Panc1 (cell line): Measurements from ENCODE around the gene FEN1. TPM values are rescaled to one million over a fixed set of nuclear protein-coding genes. Genes with fewer than 3 reads are reported as not detected.

Source experiments
- ATAC-seq: fragments of 200-7000 bp; cut with Tn5 transposase; 2 replicates; pipeline ENCODE4 v1.9.1; 2020; ENCODE audit warnings: mild to moderate bottlenecking, moderate library complexity
- BruUV-seq: library from RNA; stranded (reverse); fragments of 400-500 nt; replicated peaks from 2 replicates; lab custom pipeline; 2021; lab: Mats Ljungman, UMichigan
- CTCF ChIA-PET: fragments of 300-600 bp; sonication (Branson Sonifier 250); formaldehyde crosslinking; loops from one replicate; lab custom pipeline; 2022; ENCODE audit warnings: antibody characterized with exemption; lab: Charles Lee
- POLR2A ChIA-PET: fragments of 300-600 bp; sonication (Branson Sonifier 250); formaldehyde crosslinking; loops from one replicate; lab custom pipeline; 2022; ENCODE audit warnings: antibody characterized with exemption; lab: Charles Lee
- DNase-seq: peaks from one replicate; pipeline ENCODE4 v3.0.0-alpha.2; 2010; ENCODE audit warnings: low read depth, low spot score
- H3K27ac ChIP-seq: 2 replicates; pipeline ENCODE4 v1.5.1; 2011; ENCODE audit warnings: mild to moderate bottlenecking, low read length, inconsistent platforms
- H3K27me3 ChIP-seq: fragments of 200-500 bp; sonication (Bioruptor generic); 2 replicates; pipeline ENCODE4 v1.6.0; 2014; ENCODE audit warnings: low read length, inconsistent platforms; ENCODE audit not compliant: control insufficient read depth, insufficient read depth
- H3K36me3 ChIP-seq: fragments of 200-500 bp; sonication (Bioruptor generic); 2 replicates; pipeline ENCODE4 v1.5.1; 2014; ENCODE audit warnings: inconsistent platforms, mild to moderate bottlenecking, low read length, moderate library complexity; ENCODE audit not compliant: control insufficient read depth, insufficient read depth
- H3K4me1 ChIP-seq: 2 replicates; pipeline ENCODE4 v1.5.1; 2011; ENCODE audit warnings: inconsistent platforms, mild to moderate bottlenecking, low read length, moderate library complexity; ENCODE audit not compliant: control insufficient read depth, insufficient read depth
- H3K4me3 ChIP-seq, 2 experiments: 2 replicates each; pipeline ENCODE4 v1.5.1; 2011 to 2012; ENCODE audit warnings: low read depth in 2 of 2, low read length in 2 of 2, mild to moderate bottlenecking in 2 of 2, inconsistent platforms in 1 of 2, moderate library complexity in 1 of 2
- H3K9me3 ChIP-seq: fragments of 200-500 bp; sonication (Bioruptor generic); 2 replicates; pipeline ENCODE4 v1.5.1; 2014; ENCODE audit warnings: low read depth, mild to moderate bottlenecking, inconsistent platforms, low read length, moderate library complexity; ENCODE audit not compliant: control insufficient read depth, insufficient read depth
- CTCF ChIP-seq: fragments of 450-650 bp; IDR thresholded peaks from 2 replicates; pipeline ENCODE4 v1.5.1; 2017; ENCODE audit warnings: mild to moderate bottlenecking
- POLR2AphosphoS5 ChIP-seq: IDR thresholded peaks from 2 replicates; pipeline ENCODE4 v1.6.1; 2012; ENCODE audit warnings: mild to moderate bottlenecking, low read depth, low read length, moderate library complexity
- REST ChIP-seq, 2 experiments: IDR thresholded peaks; 2 replicates each; pipeline ENCODE4 v1.6.1; 2011 to 2012; ENCODE audit warnings: low read depth in 2 of 2, control low read depth in 1 of 2, low read length in 1 of 2, mild to moderate bottlenecking in 1 of 2, moderate library complexity in 1 of 2; ENCODE audit not compliant: insufficient read depth in 1 of 2
- SIN3A ChIP-seq: IDR thresholded peaks from 2 replicates; pipeline ENCODE4 v1.6.1; 2012; ENCODE audit warnings: low read depth, mild to moderate bottlenecking, low read length, moderate library complexity, borderline replicate concordance; ENCODE audit not compliant: insufficient read depth
- TCF7L2 ChIP-seq: IDR thresholded peaks from 2 replicates; pipeline ENCODE4 v1.6.1; 2011; ENCODE audit warnings: mild to moderate bottlenecking, low read depth, low read length, inconsistent platforms
- in situ Hi-C: cut with HindIII; loops from 2 replicates; pipeline ENCODE4 v1.10.0; 2016; ENCODE audit warnings: low sequenced_read_pairs, low pct_unique_long_range_greater_than_20kb
- intact Hi-C: fragments of 100-400 bp; cut with micrococcal nuclease; formaldehyde crosslinking; loops from one replicate; pipeline ENCODE4 v1.10.0; 2022; ENCODE audit not compliant: unreplicated experiment
- total RNA-seq: library from RNA; stranded (reverse); gene quantifications from one replicate; pipeline ENCODE4 v1.2.1, GENCODE V29; 2021; ENCODE audit not compliant: unreplicated experiment

Gene FEN1
- total RNA-seq, 1 experiment from 2014 or later, result 67.6 TPM

- intact Hi-C loops, result loop anchor here (5.0 kb wide), 1 partner anchor 34 kb away; no protein-coding TSS in a partner anchor
- H3K36me3 ChIP-seq, result no peaks in the 10 kb centered on the region
- POLR2A ChIA-PET, result no interaction called here
- in situ Hi-C loops, result no loop called here
- BruUV-seq, result no TSS peak
- no peak for TF ChIP-seq REST (IDR thresholded peaks at IDR 0.05; ENCODE audit: insufficient read depth in 1 of 2, low read depth in 2 of 2, low read length in 1 of 2)
- no peak for TF ChIP-seq TCF7L2
- TF ChIP-seq CTCF, result no peak
- no peak for TF ChIP-seq SIN3A
- no peak for TF ChIP-seq POLR2AphosphoS5
- H3K4me1 ChIP-seq, result peaks cover 5% of the 10 kb centered on the region
- H3K9me3 ChIP-seq, result no peaks in the 10 kb centered on the region
- peak; percentile 29 for ATAC-seq
- no peaks in the 10 kb centered on the region for H3K27me3 ChIP-seq
- H3K27ac ChIP-seq, result peak overlapping the region; percentile 44; the same call in 1 of the 2 replicates
- DNase-seq, result no peak
- CTCF ChIA-PET, result interaction anchor here (0.7 kb wide), 1 partner anchor 111 kb away, joined by 3 read pairs; no protein-coding TSS in a partner anchor
- peak overlapping the region; percentile 44 to 58 for H3K4me3 ChIP-seq
Measured at GRCh38 chr11:61752925-61753521, 39.7 kb upstream of the FEN1 start.

- POLR2A ChIA-PET, result no interaction called here
- TF ChIP-seq TCF7L2 (no peak), SIN3A (no peak), CTCF (no peak), REST (IDR thresholded peaks at IDR 0.05; ENCODE audit: insufficient read depth in 1 of 2, low read depth in 2 of 2, low read length in 1 of 2) (no peak), POLR2AphosphoS5 (no peak)
- CTCF ChIA-PET, result interaction anchor here (0.7 kb wide), 1 partner anchor 110 kb away, joined by 3 read pairs; no protein-coding TSS in a partner anchor
- intact Hi-C loops (loop anchor here (5.0 kb wide), 1 partner anchor 34 kb away; no protein-coding TSS in a partner anchor), in situ Hi-C loops (no loop called here)
- no peaks in the 10 kb centered on the region for H3K36me3 ChIP-seq
- no peak for DNase-seq
- no peak for ATAC-seq
- no peak overlapping the region for H3K27ac ChIP-seq
- BruUV-seq, result no TSS peak
- no peaks in the 10 kb centered on the region for H3K27me3 ChIP-seq
- H3K9me3 ChIP-seq, result no peaks in the 10 kb centered on the region
- H3K4me1 ChIP-seq, result peaks cover 5% of the 10 kb centered on the region
- H3K4me3 ChIP-seq, result no peak overlapping the region
Measured at GRCh38 chr11:61753672-61754071, 39.0 kb upstream of the FEN1 start.
